GM19240 (cell line): ENCODE data around the gene AGAP5.

Experiments
- DNase-seq: peaks from one replicate; pipeline ENCODE4 v3.0.0; 2011; ENCODE audit warnings: low spot score; ENCODE audit not compliant: insufficient read length

AGAP5 gene

DNA sequence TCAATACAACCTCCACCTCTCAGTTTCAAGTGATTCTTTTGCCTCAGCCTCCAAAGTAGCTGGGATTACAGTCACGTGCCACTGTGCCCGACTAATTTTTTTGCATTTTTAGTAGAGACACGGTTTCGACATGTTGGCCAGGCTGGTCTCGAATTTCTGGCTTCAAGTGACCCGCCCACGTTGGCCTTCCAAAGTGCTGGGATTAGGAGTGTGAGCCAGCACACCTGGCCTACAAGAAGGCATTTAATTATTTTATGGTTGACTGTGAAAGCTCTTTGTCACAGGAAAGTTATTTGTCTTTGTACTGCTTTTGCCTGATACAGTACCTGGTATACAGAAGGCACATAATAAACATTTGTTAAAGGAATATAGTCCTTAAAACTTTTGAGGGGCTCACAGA is 69.5 kb downstream of the AGAP5 start:
- no peak for DNase-seq

DNA sequence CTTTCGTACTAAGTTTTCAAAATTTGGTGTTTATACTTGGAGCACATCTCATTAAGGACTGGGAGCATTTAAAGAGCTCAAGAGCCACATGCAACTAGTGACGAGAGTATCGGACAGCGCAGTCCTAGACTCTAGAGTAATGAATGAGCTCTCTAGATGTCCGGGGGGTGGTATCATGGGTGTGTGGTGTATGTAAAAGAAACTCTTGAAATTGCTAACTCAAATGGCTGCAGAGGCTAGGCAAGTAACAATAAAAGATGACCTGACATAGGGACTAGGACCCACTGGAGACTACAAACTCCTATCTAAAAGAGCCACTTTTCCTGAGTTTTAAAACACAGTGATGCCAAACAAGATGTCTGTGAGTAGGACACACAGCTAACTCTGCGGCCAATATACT is 70.6 kb downstream of the AGAP5 start:
- no peak for DNase-seq

DNA sequence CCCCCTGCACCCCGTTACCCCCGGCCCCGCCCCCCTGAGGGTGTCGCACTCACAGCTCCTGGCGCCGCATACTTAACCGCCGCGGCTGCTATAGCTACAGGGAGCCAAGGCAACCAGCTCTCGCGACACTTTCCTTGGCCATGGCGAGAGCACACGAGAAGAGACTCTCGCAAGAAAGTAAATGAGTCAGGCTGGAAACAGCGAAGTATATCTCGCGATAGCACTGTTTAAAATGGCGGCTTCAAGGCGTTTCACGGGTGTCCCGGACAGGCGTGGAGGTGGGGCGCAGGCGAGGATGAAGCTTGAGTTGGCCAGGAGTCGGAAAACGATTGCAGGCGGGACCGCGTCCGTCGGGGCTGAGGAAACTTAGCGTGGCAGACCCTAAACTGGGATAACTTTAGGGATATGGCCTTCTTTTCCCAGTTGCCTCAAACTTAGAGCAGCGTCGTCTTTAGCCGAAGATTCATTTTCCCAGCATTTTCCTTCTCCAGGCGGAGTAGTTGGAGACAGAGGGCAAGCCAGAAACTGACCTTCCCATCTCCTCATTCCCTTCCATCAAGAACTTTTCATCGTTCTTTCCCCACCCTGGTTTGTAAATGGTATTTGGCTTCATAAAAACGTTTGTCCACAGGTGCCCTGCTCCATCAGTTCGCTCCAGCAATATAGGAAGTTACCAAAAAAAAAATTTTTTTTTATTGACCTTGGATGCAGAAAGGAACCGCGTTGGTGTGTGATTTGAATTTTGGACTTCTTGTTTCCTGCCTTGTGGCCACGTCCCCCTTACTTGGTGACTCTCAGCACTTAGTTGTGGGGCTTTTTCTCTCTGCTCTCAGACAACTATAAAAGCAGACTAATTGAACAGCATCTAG is 71.8 kb downstream of the AGAP5 start:
- peak; percentile 95 for DNase-seq

DNA sequence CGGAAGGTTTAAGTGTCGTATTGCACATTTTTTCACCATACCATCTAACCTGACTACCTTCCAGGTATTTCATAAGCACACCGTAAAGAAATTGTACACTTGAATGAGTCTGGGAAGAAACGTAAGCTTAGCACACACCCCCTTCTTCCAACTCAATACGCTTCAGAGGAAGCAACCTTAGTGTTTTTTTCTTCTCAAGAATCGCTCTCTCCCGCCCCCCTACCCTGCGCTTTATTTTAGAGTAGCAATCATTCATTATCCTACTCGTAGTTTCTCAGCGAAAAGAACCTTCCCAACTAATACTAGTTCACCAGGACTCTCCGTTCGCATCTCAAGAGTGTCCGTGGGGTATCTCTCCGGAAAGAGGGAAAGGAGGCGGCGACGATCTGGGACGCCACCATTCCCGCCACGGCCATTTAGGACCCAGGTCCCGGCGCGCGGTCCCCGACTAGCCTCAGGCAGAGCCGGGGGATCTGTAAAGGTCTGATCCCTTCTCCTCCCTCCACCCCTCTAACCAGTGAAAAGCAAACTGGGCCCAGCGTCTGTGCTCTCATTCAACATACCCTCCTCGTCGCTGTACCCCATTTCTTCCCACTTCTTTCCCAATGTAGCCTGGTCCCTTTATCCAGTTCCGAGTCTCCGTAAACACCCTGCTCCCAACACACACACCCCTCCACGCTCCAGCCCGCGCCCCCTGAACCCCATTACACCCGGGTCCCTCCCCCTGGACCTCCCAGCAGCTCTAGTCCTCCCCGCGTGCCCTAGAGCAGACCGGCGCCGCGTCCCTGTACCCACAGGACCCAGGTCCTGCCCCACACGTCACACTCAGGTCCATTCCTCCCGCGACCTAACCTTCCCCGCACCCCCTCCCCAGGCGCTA is 72.7 kb downstream of the AGAP5 start:
- no peak for DNase-seq
